Esophagus muscularis mucosa (tissue), 4 donors: ENCODE measurements around the gene PRKD1.

Experiments
- EP300 ChIP-seq: sonication (generic); formaldehyde crosslinking; IDR thresholded peaks from one replicate; pipeline ENCODE4 v1.6.1; 2017; ENCODE audit warnings: antibody characterized with exemption
- POLR2AphosphoS5 ChIP-seq, 2 donors: sonication (generic); formaldehyde crosslinking; IDR thresholded peaks; one replicate each; pipeline ENCODE4 v1.6.1; 2017; ENCODE audit warnings: antibody characterized with exemption in 2 of 2
- TF ChIP-seq, protein P1 (sequence below), 3 experiments: fragments of 200-600 bp in 2 of 3; fragments of 450-650 bp in 1 of 3; sonication (generic) in 2 of 3; IDR thresholded peaks; one replicate each; pipeline ENCODE4 v1.5.1; 2017 to 2019; ENCODE audit warnings: antibody characterized with exemption in 3 of 3, mild to moderate bottlenecking in 2 of 3, moderate library complexity in 1 of 3

DNA sequence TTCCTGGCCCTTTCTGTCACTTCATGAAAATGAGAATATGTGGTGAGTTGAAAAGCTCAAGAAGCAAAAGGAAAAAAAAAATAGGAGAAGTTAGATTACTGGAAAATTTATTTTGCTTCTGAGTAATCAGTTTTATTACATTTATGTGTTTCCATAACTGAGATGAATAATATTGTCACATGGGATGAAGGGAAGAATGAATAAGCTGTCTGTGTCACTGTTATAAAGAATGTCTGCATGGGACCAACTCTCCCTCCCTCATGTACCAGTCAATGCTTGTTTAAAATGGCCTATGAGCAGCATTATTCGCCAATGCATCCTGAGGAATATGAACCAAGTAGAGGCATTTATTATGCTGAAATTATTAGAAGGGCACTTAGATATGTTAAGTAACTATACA is 246.3 kb downstream of the PRKD1 start:
- TF ChIP-seq POLR2AphosphoS5 (IDR thresholded peaks at IDR 0.05) = no peak
- TF ChIP-seq, protein P1, sequence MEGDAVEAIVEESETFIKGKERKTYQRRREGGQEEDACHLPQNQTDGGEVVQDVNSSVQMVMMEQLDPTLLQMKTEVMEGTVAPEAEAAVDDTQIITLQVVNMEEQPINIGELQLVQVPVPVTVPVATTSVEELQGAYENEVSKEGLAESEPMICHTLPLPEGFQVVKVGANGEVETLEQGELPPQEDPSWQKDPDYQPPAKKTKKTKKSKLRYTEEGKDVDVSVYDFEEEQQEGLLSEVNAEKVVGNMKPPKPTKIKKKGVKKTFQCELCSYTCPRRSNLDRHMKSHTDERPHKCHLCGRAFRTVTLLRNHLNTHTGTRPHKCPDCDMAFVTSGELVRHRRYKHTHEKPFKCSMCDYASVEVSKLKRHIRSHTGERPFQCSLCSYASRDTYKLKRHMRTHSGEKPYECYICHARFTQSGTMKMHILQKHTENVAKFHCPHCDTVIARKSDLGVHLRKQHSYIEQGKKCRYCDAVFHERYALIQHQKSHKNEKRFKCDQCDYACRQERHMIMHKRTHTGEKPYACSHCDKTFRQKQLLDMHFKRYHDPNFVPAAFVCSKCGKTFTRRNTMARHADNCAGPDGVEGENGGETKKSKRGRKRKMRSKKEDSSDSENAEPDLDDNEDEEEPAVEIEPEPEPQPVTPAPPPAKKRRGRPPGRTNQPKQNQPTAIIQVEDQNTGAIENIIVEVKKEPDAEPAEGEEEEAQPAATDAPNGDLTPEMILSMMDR (IDR thresholded peaks at IDR 0.05) = no peak
- no peak for TF ChIP-seq EP300
